CD4-positive, CD25-positive, alpha-beta regulatory T cell (primary cell): ENCODE measurements around the gene BLTP2. TPM values are rescaled to one million over a fixed set of nuclear protein-coding genes. Genes with fewer than 3 reads are reported as not detected.

ENCODE experiments used
- ATAC-seq, 2 donors: fragments of 150-1000 bp; cut with Tn5 transposase; one replicate each; pipeline ENCODE4 v1.10.0; 2021; ENCODE audit warnings: low read depth in 2 of 2, moderate number of reproducible peaks in 2 of 2, moderate library complexity in 1 of 2
- DNase-seq, 3 donors: peaks; one replicate each; pipeline versions ENCODE4 v3.0.0 to v3.0.0-alpha.2; 2012 to 2022; ENCODE audit warnings: mixed read lengths in 1 of 3
- H3K27ac ChIP-seq: one replicate; pipeline ENCODE4 v1.7.0; 2013; ENCODE audit warnings: mild to moderate bottlenecking, low read length; ENCODE audit not compliant: insufficient read depth, poor library complexity, severe bottlenecking
- H3K27me3 ChIP-seq: one replicate; pipeline ENCODE4 v1.7.0; 2013; ENCODE audit warnings: low read length; ENCODE audit not compliant: control insufficient read depth, insufficient read depth
- H3K36me3 ChIP-seq: one replicate; pipeline ENCODE4 v1.7.0; 2013; ENCODE audit warnings: mild to moderate bottlenecking, low read length, moderate library complexity; ENCODE audit not compliant: control insufficient read depth, insufficient read depth
- H3K4me1 ChIP-seq: 2 replicates; pipeline ENCODE4 v1.7.0; 2013; ENCODE audit warnings: mild to moderate bottlenecking, low read length; ENCODE audit not compliant: insufficient read depth, control insufficient read depth, poor library complexity, severe bottlenecking
- H3K4me3 ChIP-seq: one replicate; pipeline ENCODE4 v1.7.0; 2013; ENCODE audit warnings: low read depth, mild to moderate bottlenecking, low read length, moderate library complexity
- H3K9me3 ChIP-seq, 2 experiments: 1 replicate in 1 of 2; 2 replicates in 1 of 2; pipeline ENCODE4 v1.7.0; 2013; ENCODE audit warnings: low read length in 2 of 2, mild to moderate bottlenecking in 1 of 2, moderate library complexity in 1 of 2; ENCODE audit not compliant: control insufficient read depth in 2 of 2
- H3K27ac Mint-ChIP-seq, 3 donors: one replicate each; pipeline ENCODE4 v1.8.0; 2020 to 2022; ENCODE audit warnings: mild to moderate bottlenecking in 3 of 3, mixed read lengths in 3 of 3, moderate library complexity in 2 of 3
- H3K27me3 Mint-ChIP-seq: one replicate; pipeline ENCODE4 v1.8.0; 2022; ENCODE audit warnings: mild to moderate bottlenecking, mixed read lengths
- H3K36me3 Mint-ChIP-seq: one replicate; pipeline ENCODE4 v1.8.0; 2020; ENCODE audit warnings: mixed read lengths
- H3K4me1 Mint-ChIP-seq, 4 donors: one replicate each; pipeline ENCODE4 v1.8.0; 2020 to 2022; ENCODE audit warnings: mixed read lengths in 4 of 4, mild to moderate bottlenecking in 1 of 4
- H3K4me3 Mint-ChIP-seq, 4 donors: one replicate each; pipeline ENCODE4 v1.8.0; 2020 to 2022; ENCODE audit warnings: mild to moderate bottlenecking in 4 of 4, mixed read lengths in 4 of 4, moderate library complexity in 3 of 4
- H3K9me3 Mint-ChIP-seq, 7 donors: one replicate each; pipeline ENCODE4 v1.8.0; 2020 to 2022; ENCODE audit warnings: mixed read lengths in 7 of 7, mild to moderate bottlenecking in 3 of 7, moderate library complexity in 2 of 7
- polyA plus RNA-seq, 4 donors: library from polyadenylated mRNA; unstranded; fragments of 300-500 nt; fragmentation: Illumina TruSeq; gene quantifications; one replicate each; pipeline ENCODE4 v1.2.3, GENCODE V29; 2021
- total RNA-seq: library from RNA; stranded (reverse); gene quantifications from one replicate; pipeline ENCODE4 v1.2.3, GENCODE V29; 2022

The BLTP2 gene
- total and polyA plus RNA-seq, 5 donors from 2014 or later: 30.7 to 149 (median 34.4) TPM

DNA sequence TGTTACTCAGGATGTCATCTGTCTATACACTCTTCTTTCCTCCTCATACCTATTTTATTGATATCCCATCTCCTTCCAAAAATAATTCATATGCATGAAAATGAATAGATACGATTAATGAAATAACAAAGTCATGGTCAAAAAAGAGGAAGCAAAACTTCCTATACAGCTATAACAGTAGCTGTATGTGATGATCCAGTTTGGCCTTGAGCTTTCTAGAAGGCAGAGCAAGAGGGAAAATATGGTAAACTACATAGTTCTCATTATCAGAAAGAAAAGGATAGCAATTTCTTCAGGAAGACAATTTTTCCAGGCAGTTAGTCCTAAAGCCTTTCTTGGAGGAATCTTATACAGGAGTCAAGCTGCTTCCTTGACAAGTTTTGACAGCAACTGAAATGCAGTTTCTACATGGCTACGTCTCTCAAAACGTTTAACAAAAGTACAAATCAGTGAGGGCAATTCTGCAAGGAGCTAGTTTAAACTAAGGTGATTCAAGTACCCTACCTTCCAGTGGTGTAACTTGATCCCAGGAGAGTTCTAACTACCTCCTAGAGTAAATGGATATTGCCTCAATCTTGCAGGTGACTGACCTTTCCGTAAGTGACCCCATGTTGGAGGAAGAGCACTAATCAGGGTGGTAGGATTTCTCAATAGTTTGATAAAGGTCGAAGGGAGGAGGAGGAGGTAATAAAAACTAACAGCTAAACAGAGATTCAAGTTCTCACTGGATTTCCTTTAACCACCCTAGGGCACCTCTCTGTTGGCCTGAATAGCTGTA is 47.2 kb downstream of the BLTP2 start:
- ATAC-seq: no peak
- Histone ChIP-seq H3K36me3 (no peaks in the 10 kb centered on the region), H3K27me3 (no peaks in the 10 kb centered on the region), H3K9me3 (no peaks in the 10 kb centered on the region), H3K4me1 (peaks cover 16% of the 10 kb centered on the region), H3K27ac (peak overlapping the region; percentile 99), H3K4me3 (peak overlapping the region; percentile 78)
- Mint-ChIP-seq H3K4me1 (peaks cover 18 to 26% (median 19%) of the 10 kb centered on the region in 4 donors), H3K27ac (peak overlapping the region in 2 of 3 donors; percentile 96 to 99), H3K9me3 (no peaks in the 10 kb centered on the region), H3K36me3 (no peaks in the 10 kb centered on the region), H3K4me3 (peak overlapping the region; percentile 90 to 96 (median 93)), H3K27me3 (no peaks in the 10 kb centered on the region)
- no peak for DNase-seq

Other genes with a start within 250 kb of the BLTP2 start
- 0.89 TPM for gene SLC46A1, start 238.9 kb downstream of the BLTP2 start, total RNA-seq
- 1 to 10 TPM in 2 of 4 donors, under 1 TPM in 1, not detected in 1; 0.49 to 2.8 (median 1.9) TPM for gene SLC46A1, start 238.9 kb downstream of the BLTP2 start, polyA plus RNA-seq
- gene SLC13A2, start 171.5 kb downstream of the BLTP2 start, total RNA-seq: not detected
- gene SLC13A2, start 171.5 kb downstream of the BLTP2 start, polyA plus RNA-seq: not detected
- not detected for gene FOXN1, start 138.8 kb downstream of the BLTP2 start, total RNA-seq
- not detected for gene FOXN1, start 138.8 kb downstream of the BLTP2 start, polyA plus RNA-seq
- gene UNC119, start 92.5 kb downstream of the BLTP2 start, total RNA-seq: 66.9 TPM
- 10 to 100 TPM; 29.5 to 35.0 (median 31.2) TPM for gene UNC119, start 92.5 kb downstream of the BLTP2 start, polyA plus RNA-seq
- 59.7 TPM for gene PIGS, start 73.6 kb downstream of the BLTP2 start, total RNA-seq
- 10 to 100 TPM; 53.3 to 82.6 (median 67.1) TPM for gene PIGS, start 73.6 kb downstream of the BLTP2 start, polyA plus RNA-seq
- gene ALDOC, start 68.3 kb downstream of the BLTP2 start, total RNA-seq: 33.0 TPM
- 100 to 1,000 TPM in 1 of 4 donors, 10 to 100 TPM in 3; 68.2 to 109 (median 92.4) TPM for gene ALDOC, start 68.3 kb downstream of the BLTP2 start, polyA plus RNA-seq
- gene SPAG5, start 46.1 kb downstream of the BLTP2 start, total RNA-seq: 37.7 TPM
- 1 to 10 TPM in 3 of 4 donors, under 1 TPM in 1; 0.84 to 2.2 (median 1.8) TPM for gene SPAG5, start 46.1 kb downstream of the BLTP2 start, polyA plus RNA-seq
- 15.2 TPM for gene RSKR, start 31.0 kb downstream of the BLTP2 start, total RNA-seq
- under 1 TPM in 3 of 4 donors, not detected in 1; 0.08 to 0.78 (median 0.10) TPM for gene RSKR, start 31.0 kb downstream of the BLTP2 start, polyA plus RNA-seq
- 41.9 TPM for gene SDF2, start 16.7 kb upstream of the BLTP2 start, total RNA-seq
- 100 to 1,000 TPM in 3 of 4 donors, 10 to 100 TPM in 1; 96.5 to 121 (median 112) TPM for gene SDF2, start 16.7 kb upstream of the BLTP2 start, polyA plus RNA-seq
- 167 TPM for gene SUPT6H, start 17.0 kb upstream of the BLTP2 start, total RNA-seq
- gene SUPT6H, start 17.0 kb upstream of the BLTP2 start, polyA plus RNA-seq: 1 to 10 TPM; 8.3 to 9.2 (median 8.9) TPM
- 5.3 TPM for gene PROCA1, start 66.7 kb upstream of the BLTP2 start, total RNA-seq
- under 1 TPM in 3 of 4 donors, not detected in 1; 0.37 to 0.67 (median 0.63) TPM for gene PROCA1, start 66.7 kb upstream of the BLTP2 start, polyA plus RNA-seq
- 4.0 TPM for gene RAB34, start 72.7 kb upstream of the BLTP2 start, total RNA-seq
- 10 to 100 TPM in 1 of 4 donors, 1 to 10 TPM in 3; 6.6 to 11.5 (median 6.9) TPM for gene RAB34, start 72.7 kb upstream of the BLTP2 start, polyA plus RNA-seq
- 2,050 TPM for gene RPL23A, start 74.8 kb upstream of the BLTP2 start, total RNA-seq
- 1,000 to 10,000 TPM; 4,206 to 5,707 (median 4,669) TPM for gene RPL23A, start 74.8 kb upstream of the BLTP2 start, polyA plus RNA-seq
- gene TLCD1, start 81.1 kb upstream of the BLTP2 start, total RNA-seq: 1.3 TPM
- not detected for gene TLCD1, start 81.1 kb upstream of the BLTP2 start, polyA plus RNA-seq
- gene NEK8, start 83.6 kb upstream of the BLTP2 start, total RNA-seq: 7.5 TPM
- 1 to 10 TPM; 1.8 to 2.6 (median 2.0) TPM for gene NEK8, start 83.6 kb upstream of the BLTP2 start, polyA plus RNA-seq
- 320 TPM for gene TRAF4, start 98.9 kb upstream of the BLTP2 start, total RNA-seq
- gene TRAF4, start 98.9 kb upstream of the BLTP2 start, polyA plus RNA-seq: 1 to 10 TPM; 1.1 to 2.9 (median 1.7) TPM
- gene FAM222B, start 197.6 kb upstream of the BLTP2 start, total RNA-seq: 23.4 TPM
- gene FAM222B, start 197.6 kb upstream of the BLTP2 start, polyA plus RNA-seq: 10 to 100 TPM in 2 of 4 donors, 1 to 10 TPM in 2; 4.4 to 13.5 (median 11.1) TPM
- gene ERAL1, start 209.9 kb upstream of the BLTP2 start, total RNA-seq: 22.1 TPM
- 10 to 100 TPM; 37.7 to 44.9 (median 42.7) TPM for gene ERAL1, start 209.9 kb upstream of the BLTP2 start, polyA plus RNA-seq